HG03558 (cell line): Measurements from ENCODE around the gene TRAK1.
"Not testable (repeated sequence)": the region's sequence is repeated elsewhere in the genome, so short reads cannot be mapped to it uniquely, and the experiment has no call there.

Experiments
- ATAC-seq: cut with Tn5 transposase; IDR thresholded peaks from one replicate; pipeline ENCODE4 v1.9.1; 2021; ENCODE audit warnings: moderate number of reproducible peaks; ENCODE audit not compliant: unreplicated experiment; ENCODE audit errors: extremely low read depth

TRAK1 gene

GRCh38 chr3:42090973-42091731 lies at the start of gene TRAK1:
Gene TRAK1 (plus strand): TSS chr3:42091357. CDS start chr3:42091470, 113 bp downstream.
- no peak for ATAC-seq

GRCh38 chr3:42042747-42043098 lies 48.4 kb upstream of the TRAK1 start:
- ATAC-seq, result no peak

GRCh38 chr3:42043099-42043813 lies 47.9 kb upstream of the TRAK1 start:
- ATAC-seq, result no peak

GRCh38 chr3:42045708-42046243 lies 45.4 kb upstream of the TRAK1 start:
- no peak for ATAC-seq

GRCh38 chr3:42048526-42048925 lies 42.6 kb upstream of the TRAK1 start:
- not testable (repeated sequence) for ATAC-seq

GRCh38 chr3:42050126-42050525 lies 41.0 kb upstream of the TRAK1 start:
- ATAC-seq, result no peak

GRCh38 chr3:42051384-42052131 lies 39.6 kb upstream of the TRAK1 start:
- ATAC-seq, result peak; percentile 36

GRCh38 chr3:42052132-42052483 lies 39.0 kb upstream of the TRAK1 start:
- peak; percentile 22 for ATAC-seq

GRCh38 chr3:42052484-42053351 lies 38.4 kb upstream of the TRAK1 start:
- ATAC-seq, result no peak

- no peak for ATAC-seq
These were observed 37.7 kb upstream of the TRAK1 start for GRCh38 chr3:42053476-42053875.

GRCh38 chr3:42055291-42055690 lies 35.9 kb upstream of the TRAK1 start:
- ATAC-seq, result no peak

- ATAC-seq, result no peak
These were observed 34.3 kb upstream of the TRAK1 start for GRCh38 chr3:42056840-42057239.

- ATAC-seq, result no peak
These were observed 33.5 kb upstream of the TRAK1 start for GRCh38 chr3:42057561-42058211.

GRCh38 chr3:42061025-42061712 lies 30.0 kb upstream of the TRAK1 start:
- ATAC-seq, result no peak

- ATAC-seq, result no peak
These were observed 29.3 kb upstream of the TRAK1 start for GRCh38 chr3:42061713-42062380.

GRCh38 chr3:42062464-42062863 lies 28.7 kb upstream of the TRAK1 start:
- no peak for ATAC-seq

- ATAC-seq, result no peak
These were observed 27.3 kb upstream of the TRAK1 start for GRCh38 chr3:42063888-42064287.

- no peak for ATAC-seq
These were observed 24.5 kb upstream of the TRAK1 start for GRCh38 chr3:42066516-42067181.
